CD4-positive, alpha-beta T cell treated with Interleukin-6 for 4 hours (primary cell): Measurements from ENCODE around the gene FIBP.

Source experiments
- DNase-seq: peaks from one replicate; pipeline ENCODE4 v3.0.0-alpha.2; 2020; ENCODE audit warnings: mixed read lengths

The FIBP gene

DNA sequence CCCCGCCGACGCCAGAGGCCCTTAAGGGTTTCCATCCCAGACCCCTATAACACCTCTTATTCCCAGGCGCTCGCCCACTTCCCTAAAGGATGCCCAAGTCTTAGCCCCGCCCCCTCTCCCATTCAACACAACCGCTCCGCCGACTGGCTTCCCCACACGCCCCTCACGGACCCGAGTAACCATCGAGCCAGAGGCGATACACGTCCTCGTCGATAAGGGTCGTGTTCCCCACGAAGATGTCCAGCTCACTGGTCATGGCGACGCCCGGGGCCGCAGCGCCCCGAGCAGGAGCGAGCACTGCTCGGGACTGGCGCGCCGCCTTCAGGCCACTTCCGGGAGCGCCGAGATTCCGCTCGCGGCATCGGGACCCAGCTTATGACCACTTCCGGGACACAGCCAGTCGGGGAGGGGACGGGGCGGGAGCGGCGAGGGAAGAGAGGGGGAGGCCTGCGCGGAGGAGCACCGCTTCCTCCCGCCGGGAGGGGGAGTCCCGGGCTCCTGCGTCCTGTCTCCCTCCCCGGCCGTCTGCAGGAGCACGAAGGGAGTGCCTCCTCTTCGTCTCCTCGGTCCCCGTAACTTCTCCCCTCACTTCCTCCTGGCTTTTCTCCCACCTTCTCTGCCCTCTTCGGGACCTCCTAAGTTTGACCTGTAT, at the start of gene FIBP:
Gene FIBP, minus strand, starts transcription at position 309 of the 652 bp plus-strand sequence. Its CDS starts 53 bp downstream, at position 256.
- peak; percentile 96 for DNase-seq

DNA sequence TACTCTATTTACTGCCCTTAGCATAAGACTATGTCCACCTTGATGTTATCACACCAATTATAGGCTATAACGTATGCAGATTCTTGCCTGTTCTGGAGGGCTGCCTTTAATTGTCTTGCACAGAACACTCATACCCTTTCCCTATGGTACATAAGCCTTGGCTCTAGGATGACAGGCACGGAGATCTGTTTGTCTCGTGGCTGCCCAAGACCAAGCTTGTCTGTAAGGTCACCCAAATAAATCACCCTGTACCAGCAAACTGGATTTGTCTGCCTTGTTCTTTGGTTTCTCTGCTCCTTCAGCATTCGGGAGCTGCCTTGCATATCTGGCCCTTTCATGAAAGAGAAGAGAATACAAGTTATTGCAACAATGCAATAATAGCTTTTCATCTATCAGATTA, 49.5 kb upstream of the FIBP start:
- DNase-seq, result no peak

DNA sequence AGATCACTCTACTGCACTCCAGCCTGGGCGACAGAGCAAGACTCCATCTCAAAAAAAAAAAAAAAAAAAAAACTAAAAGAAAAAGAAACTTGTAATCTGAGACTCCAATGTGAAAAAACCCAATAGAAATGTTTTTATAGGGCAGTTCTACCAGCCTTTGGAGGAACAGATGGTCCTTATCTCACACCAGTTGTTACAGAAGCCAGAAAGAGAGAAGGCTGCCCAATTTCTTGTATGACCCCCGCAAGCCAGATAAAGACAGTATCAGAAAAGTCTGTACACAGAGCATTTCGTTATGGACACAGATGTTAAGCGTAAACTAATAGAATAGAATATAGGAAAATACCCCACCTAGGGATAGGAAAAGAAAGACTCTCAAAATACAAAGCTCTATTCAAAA, 45.7 kb upstream of the FIBP start:
- DNase-seq, result no peak

DNA sequence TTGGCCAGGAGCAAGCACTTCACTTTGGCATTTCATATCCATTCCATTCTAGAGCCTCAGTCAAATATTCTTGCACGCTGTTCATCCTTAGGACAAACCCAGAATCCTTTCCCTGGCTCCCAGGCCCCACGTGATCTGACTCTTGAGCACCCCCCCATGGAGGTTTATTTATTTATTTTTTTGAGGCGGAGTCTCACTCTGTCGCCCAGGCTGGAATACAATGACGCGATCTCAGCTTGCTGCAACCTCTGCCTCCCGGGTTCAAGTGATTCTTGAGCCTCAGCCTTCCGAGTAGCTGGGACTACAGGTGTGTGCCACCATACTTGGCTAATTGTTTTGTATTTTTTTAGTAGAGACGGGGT, 44.3 kb upstream of the FIBP start:
- DNase-seq, result peak; percentile 15

DNA sequence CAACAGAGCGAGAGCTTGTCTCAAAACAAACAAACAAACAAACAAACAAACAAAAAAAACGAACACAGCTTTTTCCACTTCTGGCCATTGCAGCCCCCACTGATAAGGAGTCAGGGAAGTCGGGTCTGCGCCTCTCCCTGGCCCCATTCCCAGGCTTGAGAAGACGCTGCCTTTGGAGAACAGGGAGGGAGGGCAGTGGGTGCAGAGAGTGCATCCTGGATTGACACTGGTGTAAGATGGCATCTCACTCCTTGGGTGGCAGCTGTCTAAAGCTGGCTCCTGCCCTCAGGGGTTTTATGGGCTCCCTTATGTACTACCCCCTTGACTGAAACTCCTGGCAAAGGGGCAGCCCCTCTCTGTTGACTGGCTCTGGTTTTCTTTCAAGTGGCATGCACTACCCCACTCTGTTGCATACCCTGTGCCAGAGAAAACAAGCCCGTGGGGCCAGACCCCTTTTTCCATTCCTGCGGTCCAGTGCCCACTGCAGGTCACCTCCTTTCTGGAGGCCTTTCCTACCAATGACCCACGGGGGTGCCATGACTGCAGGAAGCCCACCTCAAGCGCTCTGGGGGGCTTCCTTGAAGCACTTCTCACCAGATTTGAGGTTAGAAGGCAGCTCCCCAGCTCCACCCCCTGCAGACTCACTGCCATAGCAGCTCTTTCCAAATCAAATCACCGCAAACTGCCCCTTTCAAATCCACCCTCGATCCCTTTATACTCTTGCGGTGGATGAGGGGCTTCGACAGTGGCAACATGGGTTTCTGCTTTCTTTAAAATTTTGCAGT, 43.7 kb upstream of the FIBP start:
- no peak for DNase-seq

DNA sequence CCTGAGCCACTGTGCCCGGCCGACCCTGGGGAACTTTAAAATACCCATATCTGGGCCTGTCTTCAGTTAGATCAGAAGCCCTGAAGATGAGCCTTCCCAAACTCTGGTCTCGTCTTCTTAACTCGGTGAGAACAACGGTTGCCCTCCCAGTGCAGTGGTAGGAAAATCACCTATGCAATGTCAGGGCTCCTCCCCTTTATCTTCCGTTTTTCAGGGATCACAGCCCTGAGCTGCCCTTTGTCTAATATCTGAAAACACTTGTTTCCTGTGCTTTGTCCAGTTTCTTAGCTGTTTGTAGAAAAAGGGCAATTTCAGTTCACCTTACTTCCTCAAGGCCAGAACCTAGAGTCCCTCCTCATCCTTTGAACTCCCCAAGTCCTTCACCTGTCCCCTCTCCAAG, 40.4 kb upstream of the FIBP start:
- DNase-seq, result no peak

DNA sequence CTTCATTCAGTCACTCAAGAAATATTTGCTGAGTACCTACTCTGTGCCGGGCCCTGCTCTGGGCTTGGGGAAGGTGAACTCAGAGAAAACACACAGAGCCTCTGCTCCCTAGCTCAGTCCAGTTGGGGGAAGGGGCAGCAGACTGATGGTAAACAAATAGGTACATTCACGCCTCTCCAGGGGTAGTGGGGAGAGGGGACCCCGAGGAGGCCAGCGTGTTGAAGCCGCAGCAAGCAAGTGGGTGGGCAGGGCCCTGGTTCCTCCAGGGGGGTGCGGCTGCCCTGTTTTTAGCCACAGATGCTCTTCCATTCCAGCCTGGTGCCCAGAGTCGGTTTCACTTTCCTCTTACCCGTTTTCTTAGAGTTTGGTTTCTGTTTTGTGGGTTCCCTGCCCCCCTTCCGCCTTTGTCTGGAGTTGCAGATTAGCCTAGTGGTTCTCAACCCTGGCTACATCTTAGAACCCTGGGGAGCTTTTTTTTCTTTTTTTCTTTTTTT, 39.7 kb upstream of the FIBP start:
- peak; percentile 90 for DNase-seq

DNA sequence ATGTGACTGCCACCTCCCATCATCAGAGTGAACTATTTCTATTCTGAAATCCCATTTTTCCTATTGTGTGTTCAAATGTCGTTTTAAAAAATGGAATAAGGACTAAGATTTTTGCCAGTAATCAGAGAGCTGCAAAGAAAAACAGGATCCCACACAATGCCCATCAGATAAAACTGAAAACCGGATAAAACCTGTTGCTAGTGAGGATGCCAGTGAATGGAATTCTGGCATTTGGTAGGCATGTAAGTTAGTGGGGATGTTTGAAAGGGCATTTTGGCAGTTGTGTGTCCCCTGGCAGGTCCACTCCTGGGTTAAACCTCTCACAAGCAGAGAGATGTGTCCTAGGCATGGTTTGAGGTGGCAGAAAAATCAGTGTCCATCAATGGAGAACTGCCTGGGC, 37.1 kb upstream of the FIBP start:
- DNase-seq, result no peak

DNA sequence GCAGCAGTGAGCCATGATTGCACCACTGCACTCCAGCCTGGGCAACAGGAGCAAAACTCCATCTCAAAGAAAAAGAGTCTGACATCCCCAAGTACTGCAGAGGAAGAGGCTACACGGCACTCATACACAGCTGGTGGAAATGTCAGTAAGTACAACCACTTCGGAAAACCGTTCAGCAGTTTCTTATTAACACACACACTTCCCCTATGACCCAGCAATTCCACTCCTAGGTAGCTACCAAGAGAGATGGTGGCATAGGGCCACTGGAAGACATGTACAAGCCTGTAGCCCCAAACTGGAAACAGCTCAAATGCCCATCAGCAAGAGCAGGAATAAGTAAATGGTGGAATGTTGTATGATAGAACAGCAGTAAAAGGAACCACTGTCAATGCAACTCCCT, 34.3 kb upstream of the FIBP start:
- no peak for DNase-seq

DNA sequence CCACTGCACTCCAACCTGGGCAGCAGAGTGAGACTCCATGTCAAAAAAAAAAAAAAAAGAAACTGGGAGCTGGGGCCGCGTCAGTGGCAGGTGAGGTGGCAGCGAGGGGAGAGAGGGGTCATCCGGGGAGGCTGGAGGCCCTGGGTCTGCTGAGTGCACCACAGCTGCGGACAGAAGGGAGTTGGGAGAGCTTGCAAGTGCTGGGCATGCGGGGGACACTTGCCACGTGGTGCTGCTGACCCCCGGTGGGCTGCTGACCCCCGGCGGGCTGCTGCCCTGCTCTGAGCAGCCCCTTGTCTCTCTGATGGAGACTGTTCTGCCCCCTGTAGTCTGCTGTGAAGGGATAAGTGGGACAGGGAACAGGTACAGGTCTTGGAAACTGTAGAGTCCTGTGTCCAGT, 33.6 kb upstream of the FIBP start:
- no peak for DNase-seq

DNA sequence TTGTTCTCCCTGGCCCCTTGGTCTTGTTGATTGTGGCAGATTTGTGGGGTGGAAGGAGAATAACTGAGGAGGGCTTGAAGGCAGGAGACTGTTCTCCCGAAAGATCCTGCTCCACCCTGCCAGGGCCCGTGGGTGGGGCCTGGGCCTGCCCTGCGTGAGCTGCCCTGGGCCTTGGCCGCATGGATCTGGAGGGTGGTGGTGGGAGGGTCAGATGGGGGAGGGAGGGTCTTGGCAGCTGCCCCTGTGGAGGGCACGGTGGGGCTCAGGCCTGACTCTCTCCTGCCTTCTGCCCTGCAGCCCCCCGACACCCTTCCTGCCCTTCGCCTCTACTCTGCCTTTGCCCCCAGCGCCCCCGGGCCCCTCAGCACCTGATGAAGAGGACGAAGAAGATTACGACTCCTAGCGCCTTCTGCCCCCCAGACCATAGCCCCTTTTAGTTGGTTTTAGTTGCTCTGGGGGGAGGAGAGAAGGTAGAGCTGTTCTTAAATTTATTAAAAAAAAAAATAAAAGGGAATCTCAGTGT, 32.8 kb upstream of the FIBP start:
- no peak for DNase-seq

DNA sequence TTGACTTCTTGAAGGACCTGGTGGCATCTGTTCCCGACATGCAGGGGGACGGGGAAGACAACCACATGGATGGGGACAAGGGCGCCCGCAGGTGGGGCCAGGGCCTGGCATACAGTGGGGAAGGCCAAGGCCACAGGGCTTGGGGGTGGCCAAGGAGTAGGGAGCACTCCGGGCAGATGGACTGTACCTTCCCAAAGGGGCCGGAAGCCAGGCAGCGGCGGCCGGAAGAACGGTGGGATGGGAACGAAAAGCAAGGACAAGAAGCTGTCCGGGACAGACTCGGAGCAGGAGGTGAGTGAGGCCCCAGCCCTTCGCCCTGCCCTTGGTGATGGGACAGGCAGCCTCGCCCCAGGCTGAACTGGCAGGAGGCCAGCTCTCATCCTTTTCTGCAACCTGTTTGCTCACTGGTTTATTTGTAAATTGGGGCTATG, 32.1 kb upstream of the FIBP start:
- DNase-seq, result no peak

DNA sequence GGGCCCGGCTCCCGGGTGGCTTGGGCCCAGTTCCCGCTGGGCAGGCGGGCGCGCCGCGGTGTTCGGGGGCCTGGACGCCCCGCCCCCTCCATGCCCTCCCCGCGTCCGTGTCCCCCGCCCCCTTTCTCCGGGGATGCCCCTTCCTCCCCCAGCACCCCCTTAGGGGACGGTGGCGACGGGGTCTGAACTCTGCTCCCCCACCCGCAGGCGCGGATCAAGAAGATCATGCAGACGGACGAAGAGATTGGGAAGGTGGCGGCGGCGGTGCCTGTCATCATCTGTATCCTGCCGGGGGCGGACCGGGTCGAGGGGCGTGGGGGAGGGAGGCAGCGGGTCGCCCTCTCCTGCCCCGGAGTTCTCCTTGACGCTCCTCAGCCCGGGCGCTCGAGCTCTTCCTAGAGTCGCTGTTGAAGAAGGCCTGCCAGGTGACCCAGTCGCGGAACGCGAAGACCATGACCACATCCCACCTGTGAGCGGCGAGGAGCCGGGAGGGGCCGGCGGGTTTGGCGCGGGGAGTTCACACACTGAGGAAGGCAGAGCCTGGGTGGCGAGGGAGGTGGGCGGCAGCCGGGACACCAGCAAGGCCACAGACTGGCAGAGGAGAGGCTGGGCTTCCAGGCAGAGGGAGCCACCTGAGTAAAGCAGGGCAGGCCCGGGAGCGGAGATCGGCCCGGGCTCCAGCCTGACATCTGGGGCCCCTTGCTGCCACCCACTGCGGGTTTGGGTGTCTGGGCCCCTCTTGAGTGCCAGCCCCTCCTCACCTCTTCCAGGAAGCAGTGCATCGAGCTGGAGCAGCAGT, 31.5 kb upstream of the FIBP start:
- DNase-seq, result peak; percentile 68

DNA sequence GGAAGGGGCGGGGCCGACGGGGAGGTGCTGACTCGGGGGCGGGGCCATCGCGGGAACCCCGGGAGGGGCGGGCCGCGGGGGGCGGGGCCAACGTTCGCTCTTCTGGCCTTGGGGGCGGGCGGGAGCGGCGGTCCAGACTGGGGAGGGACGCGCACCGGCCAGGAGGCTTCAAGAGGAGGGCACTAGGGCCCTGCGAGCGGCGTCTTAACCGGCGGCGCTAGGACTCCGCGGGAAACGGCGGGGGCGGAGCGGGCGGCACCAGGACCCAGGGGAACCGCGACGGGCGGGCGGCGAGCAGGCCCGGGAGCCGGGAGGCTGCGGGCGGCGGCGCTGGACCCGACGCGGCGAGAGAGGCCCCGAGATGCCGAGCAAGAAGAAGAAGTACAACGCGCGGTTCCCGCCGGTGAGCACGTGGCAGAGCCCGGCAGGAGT, 30.9 kb upstream of the FIBP start, which contains the start of gene DRAP1:
Gene DRAP1, plus strand, starts transcription at position 286 of the 432 bp plus-strand sequence. Its CDS starts 76 bp downstream, at position 362.
- DNase-seq, result peak; percentile 99

DNA sequence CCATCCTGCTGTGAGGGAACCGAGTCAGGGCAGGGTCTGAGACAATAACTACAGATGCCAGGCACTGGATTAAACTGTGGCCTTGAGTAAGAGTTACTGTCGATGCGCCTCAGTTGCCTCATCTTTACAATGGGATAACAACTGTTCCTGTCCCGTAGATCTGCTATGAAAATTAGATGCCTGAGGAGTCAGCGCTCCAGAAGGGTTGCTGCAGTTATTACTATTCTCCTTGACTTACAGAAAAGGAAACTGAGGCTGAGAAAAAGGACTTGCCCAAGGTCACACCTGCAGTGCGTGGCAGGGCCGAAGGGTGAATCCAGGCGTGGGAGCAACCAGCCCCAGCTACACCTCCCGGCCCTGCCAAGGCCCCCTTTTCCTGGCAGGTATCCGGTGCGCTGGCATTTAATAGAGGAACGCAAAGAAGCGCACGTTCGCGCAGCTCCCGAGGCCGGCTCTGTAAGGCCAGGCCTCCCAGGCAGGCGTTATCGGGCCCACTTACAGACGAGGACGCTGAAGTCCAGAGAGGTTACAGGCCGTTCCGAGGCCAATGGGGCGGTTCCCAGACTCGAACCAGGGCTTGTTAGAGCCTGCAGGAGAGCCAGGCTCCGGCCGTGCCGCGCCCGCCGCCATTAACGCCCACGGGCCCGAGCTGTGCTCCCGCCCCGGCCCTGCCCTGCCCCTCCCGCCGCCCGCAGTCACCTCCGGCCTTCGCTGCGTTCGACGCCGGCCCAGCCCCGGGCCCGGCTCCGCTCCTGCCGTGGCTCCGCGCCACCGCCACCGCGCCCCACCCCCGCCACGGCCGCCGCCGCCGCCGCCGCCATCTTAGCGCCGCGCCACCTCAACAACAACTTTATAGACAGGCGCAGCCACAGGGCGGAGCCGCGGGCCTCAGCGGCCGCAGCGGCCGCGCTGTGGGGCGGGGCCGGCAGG, 30.2 kb upstream of the FIBP start, which contains the start of gene C11orf68:
Gene C11orf68, minus strand, starts transcription at position 852 of the 930 bp plus-strand sequence. Its CDS starts 31 bp downstream, at position 821.
- peak; percentile 56 for DNase-seq

DNA sequence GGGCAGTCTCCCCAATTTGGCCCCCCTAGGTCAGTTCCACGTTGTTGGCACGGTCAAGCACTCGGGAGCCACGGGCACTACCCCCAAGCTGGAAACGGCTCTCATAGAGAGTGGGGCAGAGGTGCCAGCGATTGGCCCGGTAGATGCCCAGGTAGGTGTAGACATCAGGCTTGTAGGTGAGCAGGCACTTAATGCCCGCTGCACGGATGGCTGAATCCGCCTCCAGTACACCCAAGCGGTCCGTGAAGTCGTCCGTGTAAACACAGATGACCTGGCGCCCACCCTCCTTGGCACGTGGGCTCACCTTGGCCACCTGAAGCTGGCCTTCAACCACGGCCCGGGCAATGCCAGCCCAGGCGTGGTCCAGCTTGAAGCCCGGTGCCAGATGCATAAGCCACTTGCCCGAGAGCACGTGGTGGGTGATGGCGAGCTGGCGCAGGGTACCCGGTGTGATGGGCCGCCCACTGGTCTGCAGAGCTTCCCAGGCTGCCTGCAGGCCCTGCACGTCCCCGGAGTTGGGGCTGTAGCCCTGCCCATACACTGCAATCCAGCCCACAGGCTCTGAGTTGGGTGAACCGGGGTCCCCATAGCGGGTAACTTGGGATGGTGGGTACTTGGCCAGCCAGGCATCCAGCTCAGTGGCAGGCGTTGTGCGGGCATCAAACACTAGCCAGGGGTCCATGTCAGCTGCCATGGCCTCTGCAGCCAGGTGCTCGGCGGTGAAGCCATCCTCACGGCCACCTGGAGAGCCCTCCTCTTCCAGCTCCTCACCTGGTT, 29.4 kb upstream of the FIBP start:
- DNase-seq, result no peak

DNA sequence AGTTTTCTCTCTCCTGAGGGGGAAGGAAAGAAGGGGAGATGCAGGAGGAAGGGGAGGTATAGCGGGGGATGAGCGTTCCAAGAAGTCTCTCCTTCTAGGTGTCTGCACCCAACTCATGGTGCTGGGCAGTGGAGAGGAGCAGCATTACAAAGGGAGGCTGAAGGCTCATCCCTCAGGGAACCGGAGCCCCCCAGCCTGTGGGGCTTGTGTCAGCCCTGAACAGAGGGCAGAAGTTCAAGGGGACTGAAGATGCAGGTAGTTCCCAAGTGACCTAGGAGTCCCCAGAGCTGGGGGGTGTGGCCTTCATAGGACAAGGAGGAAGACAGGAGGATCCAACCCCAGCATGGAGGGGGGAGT, 28.8 kb upstream of the FIBP start:
- DNase-seq, result no peak

DNA sequence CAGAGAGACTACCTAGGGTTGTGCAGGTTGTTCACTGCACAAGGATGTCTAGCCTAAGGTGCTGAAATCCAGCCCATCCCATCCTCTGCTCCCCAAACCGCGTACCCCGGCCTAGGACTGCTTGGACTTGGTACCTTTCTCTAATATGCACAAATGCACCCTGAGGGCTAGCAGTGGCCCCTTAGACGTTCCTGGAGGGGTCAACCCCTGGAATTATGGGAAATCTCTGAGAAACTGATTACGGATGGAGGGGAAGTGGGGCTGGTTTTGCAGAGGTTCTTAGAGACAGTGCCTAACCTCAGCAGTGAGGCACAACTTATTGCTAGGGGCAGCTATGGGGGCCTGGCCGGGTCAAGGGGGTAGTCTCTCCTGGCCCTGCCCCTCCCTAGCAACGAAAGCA, 28.1 kb upstream of the FIBP start:
- DNase-seq, result no peak

DNA sequence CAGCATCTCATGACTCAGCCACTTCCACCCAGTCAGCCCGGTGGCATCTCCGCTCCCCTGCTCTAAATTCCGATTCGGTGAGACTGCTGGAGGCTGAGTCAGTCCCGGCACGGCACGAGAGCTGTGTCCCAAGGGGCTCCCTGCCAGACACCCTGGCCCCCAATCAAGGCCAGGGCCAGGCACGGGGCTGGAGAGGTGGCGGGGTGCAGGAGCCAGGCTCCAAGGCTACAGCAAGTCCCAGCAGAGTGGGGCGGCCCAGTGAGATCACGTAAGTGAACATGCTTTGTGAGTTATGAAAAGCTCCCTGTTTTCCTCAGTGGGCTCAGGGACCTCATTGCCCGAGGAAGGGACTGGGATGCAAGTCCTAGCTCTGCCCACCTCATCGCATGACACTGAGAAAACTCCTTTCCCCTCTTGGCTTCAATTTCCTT, 27.6 kb upstream of the FIBP start:
- peak; percentile 32 for DNase-seq

DNA sequence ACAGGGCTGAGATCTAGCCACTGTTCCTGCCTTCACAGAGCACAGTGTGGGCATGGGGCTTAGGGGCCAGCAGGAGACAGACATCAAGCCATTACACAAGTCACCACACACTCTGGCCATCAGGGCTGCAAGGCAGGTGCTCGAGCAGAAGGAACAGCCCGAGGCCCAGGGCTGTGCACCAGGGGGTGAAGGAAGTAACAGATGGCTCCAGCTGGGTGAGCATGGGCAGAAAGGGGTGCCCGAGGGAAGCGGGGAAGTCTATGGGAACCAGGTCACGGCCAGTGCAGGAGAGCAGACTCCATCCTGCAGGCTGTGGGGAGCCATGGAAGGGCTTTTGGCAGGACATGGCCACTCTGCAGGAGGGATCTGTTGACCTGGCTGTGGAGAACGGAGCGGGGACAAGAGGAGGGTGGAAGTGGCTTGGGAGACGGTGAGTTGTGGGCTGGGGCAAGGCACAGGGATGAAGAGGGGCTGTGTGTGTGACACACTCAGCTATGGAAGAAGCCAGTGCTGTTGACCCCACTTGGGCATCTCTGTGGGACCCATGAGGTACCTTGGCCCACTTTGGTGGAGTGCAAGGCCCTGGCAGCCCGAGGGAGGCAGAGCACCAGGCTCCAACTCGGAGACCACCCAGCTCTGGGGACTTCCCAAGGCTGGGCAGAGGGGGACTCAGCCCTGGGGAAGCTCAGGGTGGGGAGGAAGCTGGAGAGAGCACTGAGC, 27.0 kb upstream of the FIBP start:
- no peak for DNase-seq
